Ovary (tissue), 3 donors: ENCODE data around the gene PI4KB.

Experiments
- CTCF ChIP-seq, 3 donors: fragments of 450-650 bp in 2 of 3; fragments of 200-600 bp in 1 of 3; IDR thresholded peaks; one replicate each; pipeline versions ENCODE4 v1.5.1 to v1.8.0; 2016 to 2022; ENCODE audit warnings: antibody characterized with exemption in 3 of 3, mild to moderate bottlenecking in 1 of 3
- POLR2A ChIP-seq: fragments of 450-650 bp; IDR thresholded peaks from one replicate; pipeline ENCODE4 v1.6.1; 2017; ENCODE audit warnings: antibody characterized with exemption, mild to moderate bottlenecking, moderate library complexity
- donor health status: DM: no; HTN: no; CAD: no.

GRCh38 chr1:151281969-151282882 lies 45.0 kb downstream of the PI4KB start, which contains the start of gene ZNF687:
- TF ChIP-seq POLR2A (peak; percentile 41), CTCF (IDR thresholded peaks at IDR 0.05) (peak in 1 of 3 donors; percentile 16)
